T follicular helper cell (primary cell): ENCODE data around the gene CCDC127.
"Not testable (repeated sequence)": the region's sequence is repeated elsewhere in the genome, so short reads cannot be mapped to it uniquely, and the experiment has no call there.

Experiments
- DNase-seq: peaks from one replicate; pipeline ENCODE4 v3.0.0-alpha.2; 2020; ENCODE audit warnings: low read depth

Gene CCDC127

GRCh38 chr5:203246-203930, 14.6 kb downstream of the CCDC127 start:
- no peak for DNase-seq

- DNase-seq = no peak
Observed at GRCh38 chr5:201672-202071, 16.3 kb downstream of the CCDC127 start.

- no peak for DNase-seq
Observed at GRCh38 chr5:200985-201384, 17.0 kb downstream of the CCDC127 start.

GRCh38 chr5:199950-200645, 17.9 kb downstream of the CCDC127 start:
- DNase-seq = no peak

- no peak for DNase-seq
Observed at GRCh38 chr5:199197-199949, 18.6 kb downstream of the CCDC127 start.

- DNase-seq = no peak
Observed at GRCh38 chr5:198516-199196, 19.3 kb downstream of the CCDC127 start.

GRCh38 chr5:197892-198489, 20.0 kb downstream of the CCDC127 start:
- no peak for DNase-seq

- DNase-seq = not testable (repeated sequence)
Observed at GRCh38 chr5:197031-197430, 20.9 kb downstream of the CCDC127 start.

GRCh38 chr5:196350-196749, 21.6 kb downstream of the CCDC127 start:
- DNase-seq = no peak

- DNase-seq = no peak
Observed at GRCh38 chr5:195401-196160, 22.4 kb downstream of the CCDC127 start.

GRCh38 chr5:194603-195209, 23.2 kb downstream of the CCDC127 start:
- no peak for DNase-seq

- no peak for DNase-seq
Observed at GRCh38 chr5:194102-194501, 23.9 kb downstream of the CCDC127 start.

- DNase-seq = no peak
Observed at GRCh38 chr5:192970-193831, 24.8 kb downstream of the CCDC127 start.

GRCh38 chr5:192691-192969, 25.3 kb downstream of the CCDC127 start:
- DNase-seq = no peak

- DNase-seq = no peak
Observed at GRCh38 chr5:191949-192690, 25.8 kb downstream of the CCDC127 start.

- no peak for DNase-seq
Observed at GRCh38 chr5:191036-191948, 26.7 kb downstream of the CCDC127 start, which contains the start of gene LRRC14B. TSS of gene LRRC14B (plus strand) at chr5:191495. CDS start at chr5:191539, 44 bp downstream.

GRCh38 chr5:190366-191035, 27.5 kb downstream of the CCDC127 start:
- no peak for DNase-seq

- DNase-seq = no peak
Observed at GRCh38 chr5:189976-190365, 28.0 kb downstream of the CCDC127 start.
